NCI-H146 (cell line): ENCODE measurements around the gene RASGRP3.

Experiments
- DNase-seq: peaks from one replicate; lab custom pipeline; 2025; lab: John Stamatoyannopoulos, UW

The RASGRP3 gene

DNA sequence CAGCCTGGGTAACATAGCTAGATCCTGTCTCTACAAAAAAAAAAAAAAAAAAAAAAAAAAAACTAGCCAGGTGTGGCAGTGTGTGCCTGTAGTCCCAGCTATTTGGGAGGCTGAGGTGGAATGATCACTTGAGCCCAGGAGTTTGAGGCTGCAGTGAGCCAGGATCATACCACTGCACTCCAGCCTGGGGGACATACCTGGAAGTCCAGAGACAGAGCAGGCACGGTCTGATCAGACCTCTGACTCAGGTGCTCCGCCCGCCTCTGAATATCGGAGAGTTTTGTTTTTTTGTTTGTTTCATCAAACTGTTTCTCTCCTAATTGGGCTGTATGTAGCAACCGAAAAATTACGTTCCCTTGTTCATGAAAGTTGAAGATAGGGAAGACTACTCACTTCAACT, 49.2 kb downstream of the RASGRP3 start:
- DNase-seq, result no peak

DNA sequence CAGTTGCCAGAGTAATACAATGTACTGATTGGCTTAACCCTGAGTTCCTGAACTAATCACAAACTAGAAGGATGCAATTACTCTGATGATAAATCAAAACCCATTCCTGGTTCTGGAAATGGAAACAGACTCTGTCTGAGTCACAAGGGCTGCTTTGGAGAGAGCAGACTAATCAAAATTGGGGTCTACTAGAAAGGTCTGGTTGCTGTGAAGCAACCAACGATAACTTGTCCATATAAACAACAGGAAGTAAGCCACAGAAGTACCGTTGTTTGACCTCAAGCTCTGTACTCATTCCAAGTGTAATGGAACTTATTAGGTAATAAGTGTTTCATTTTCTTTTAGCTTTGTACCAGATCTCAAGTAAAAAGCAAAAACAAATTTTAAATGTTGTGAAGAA, 49.7 kb downstream of the RASGRP3 start:
- no peak for DNase-seq

DNA sequence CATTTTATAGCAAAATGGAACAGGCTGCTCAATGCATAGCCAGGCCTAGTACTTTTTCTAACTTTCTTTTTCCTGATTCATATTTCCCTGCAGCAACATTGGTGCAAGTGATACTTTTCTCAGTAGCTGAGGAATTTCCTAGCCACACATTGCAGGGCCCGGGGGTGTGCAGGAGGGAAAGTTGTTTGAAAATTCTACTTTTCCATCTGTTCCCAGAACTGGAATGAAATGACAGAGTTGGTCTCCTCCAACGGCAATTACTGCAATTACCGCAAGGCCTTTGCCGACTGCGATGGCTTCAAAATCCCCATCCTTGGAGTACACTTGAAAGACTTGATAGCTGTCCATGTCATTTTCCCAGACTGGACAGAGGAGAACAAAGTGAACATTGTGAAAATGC, 50.5 kb downstream of the RASGRP3 start:
- no peak for DNase-seq

DNA sequence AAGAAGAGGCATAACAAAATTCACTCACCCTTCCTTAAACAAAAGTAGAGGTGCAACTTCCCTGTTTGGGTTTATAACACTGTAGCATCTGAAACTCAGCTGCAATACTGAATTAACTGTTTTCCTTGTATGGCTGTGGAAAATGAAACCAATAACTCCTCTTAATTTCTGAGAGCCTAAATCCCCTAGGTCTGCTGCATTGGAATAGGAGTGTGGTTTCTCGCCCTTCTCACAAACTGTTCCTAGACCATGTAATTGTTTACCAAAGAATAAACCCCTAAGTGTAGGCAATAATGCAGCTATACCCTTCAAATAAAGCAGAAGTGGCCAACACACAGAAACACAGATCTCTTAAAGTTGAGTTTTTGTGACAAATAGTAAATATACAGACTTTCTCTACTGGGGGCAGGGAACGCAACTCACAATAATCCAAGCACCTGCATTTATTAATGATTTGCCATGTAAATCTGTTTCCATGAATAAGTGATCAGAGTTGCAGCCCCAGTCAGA, 52.0 kb downstream of the RASGRP3 start:
- no peak for DNase-seq

GRCh38 chr2:33529771-33530481, 53.5 kb downstream of the RASGRP3 start:
- no peak for DNase-seq

- DNase-seq, result no peak
These were observed 54.5 kb downstream of the RASGRP3 start for GRCh38 chr2:33530690-33531548.

- no peak for DNase-seq
These were observed 55.2 kb downstream of the RASGRP3 start for GRCh38 chr2:33531549-33532059.

GRCh38 chr2:33532146-33532545, 55.7 kb downstream of the RASGRP3 start:
- DNase-seq, result no peak

DNA sequence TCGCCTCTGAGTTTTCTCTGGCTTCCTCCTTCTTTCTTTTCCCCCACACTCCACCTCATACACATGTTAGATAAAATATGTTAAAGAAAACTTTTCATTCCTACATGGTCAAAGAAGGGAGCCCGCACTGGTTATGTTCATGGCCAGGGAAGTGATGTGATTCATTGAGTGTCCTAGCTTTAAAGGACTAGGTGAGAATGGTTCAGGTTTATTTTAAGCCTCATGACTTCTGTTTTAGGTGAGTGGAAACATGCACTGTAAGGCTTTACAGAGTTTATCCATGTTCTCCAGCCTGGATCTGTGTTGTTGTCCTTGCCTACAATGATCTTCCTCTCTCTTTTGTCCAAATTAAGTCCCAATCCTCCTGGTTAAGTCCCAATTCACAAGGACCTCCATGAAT, 56.5 kb downstream of the RASGRP3 start:
- DNase-seq, result no peak

DNA sequence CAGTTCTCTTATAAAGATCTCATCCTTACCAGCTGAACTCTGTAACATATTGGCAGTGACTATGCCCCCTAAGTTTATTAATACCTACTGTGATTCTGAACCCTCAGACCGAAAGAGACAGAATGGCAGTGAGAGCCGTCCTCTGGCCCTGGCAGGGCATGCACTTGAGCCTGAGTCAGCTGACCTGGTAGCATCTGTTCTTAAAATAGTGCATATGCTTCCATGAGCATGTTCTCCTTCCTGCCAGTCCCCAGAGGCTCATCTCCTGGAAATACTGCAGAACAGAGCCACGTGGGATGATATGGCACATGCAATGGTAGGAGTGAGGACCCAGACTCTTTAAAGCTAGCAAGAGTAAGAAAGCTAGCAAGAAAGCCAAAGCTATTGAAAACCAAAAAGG, 59.0 kb downstream of the RASGRP3 start:
- no peak for DNase-seq

DNA sequence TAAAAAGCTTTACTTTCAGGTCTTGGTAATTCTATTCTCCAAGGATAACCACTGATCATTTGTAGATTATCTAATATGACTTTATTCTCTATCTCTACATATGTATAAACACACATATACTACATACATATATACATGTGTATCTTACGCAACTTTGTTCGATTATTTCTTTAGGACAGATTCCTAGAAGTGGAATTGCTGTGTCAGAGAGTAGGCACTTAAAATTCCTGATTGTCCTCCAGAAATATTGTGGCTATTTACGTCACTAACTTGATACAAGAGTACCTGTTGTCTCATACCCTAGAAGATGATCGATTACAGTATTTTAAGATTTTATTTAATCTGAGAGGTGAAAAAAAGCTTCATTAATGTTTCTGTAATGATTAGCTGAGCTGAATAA, 64.8 kb downstream of the RASGRP3 start:
- DNase-seq, result no peak

DNA sequence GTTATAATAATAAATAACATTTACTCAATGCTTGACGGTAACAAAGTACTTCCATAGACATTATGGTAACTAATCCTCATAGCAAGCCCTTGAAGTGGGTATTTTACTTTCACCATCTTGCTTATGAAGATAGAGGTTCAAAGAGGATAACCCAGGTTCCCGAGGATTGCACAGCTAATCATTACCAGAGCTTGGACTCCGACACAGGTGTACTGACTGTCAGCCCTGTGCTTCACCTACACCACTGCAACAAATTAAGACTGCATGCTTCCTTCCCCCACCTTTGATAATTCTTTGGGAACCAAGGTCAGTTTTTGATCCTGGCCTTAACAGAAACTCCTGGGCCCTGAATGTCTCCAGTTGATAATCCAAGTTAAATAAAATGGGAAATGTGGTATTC, 73.8 kb downstream of the RASGRP3 start:
- no peak for DNase-seq

- no peak for DNase-seq
These were observed 76.5 kb downstream of the RASGRP3 start for GRCh38 chr2:33552758-33553461.

DNA sequence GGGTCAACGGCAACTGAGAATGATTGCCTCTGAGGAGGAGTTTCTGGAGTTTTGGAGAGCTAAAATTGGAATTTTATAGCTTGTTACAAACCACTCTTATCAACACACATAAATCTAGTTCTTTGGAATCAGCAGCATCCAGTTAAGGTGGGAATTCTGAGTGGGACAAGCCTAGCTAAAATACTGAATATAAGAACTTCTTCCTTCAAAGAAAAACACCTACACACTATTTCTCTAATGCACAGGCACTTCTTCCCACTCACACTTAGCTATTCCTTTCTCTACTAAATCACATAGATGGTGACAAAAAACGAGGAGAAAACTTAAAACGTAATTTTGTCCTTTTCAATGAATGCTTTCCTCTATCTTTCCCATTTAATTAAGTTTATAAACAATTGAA, 79.2 kb downstream of the RASGRP3 start:
- no peak for DNase-seq

GRCh38 chr2:33559328-33559727, 82.9 kb downstream of the RASGRP3 start:
- DNase-seq, result no peak

GRCh38 chr2:33560017-33560416, 83.6 kb downstream of the RASGRP3 start:
- DNase-seq, result no peak

GRCh38 chr2:33561872-33562271, 85.4 kb downstream of the RASGRP3 start:
- DNase-seq, result no peak

GRCh38 chr2:33570681-33571080, 94.2 kb downstream of the RASGRP3 start:
- DNase-seq, result no peak

- DNase-seq, result no peak
These were observed 97.2 kb downstream of the RASGRP3 start for GRCh38 chr2:33573657-33574056.

GRCh38 chr2:33577084-33577483, 100.6 kb downstream of the RASGRP3 start:
- DNase-seq, result no peak

DNA sequence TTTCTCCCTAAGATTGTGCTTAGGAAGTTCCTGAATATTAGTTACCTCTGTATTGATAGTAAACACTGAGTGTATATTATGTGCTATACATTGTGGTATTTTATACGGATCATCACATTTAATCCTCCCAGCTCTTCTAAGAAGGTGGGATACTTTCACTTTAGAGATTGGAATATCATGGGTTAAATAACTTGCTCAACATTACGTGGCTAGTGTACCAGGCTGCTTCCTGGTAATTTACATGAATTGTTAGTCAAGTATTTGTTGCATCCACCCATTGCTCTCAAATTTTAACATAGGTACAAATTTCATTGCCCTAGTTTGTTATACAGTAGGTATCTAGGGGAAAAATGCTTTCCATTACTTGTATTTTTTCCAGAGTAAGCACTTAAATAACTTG, 101.2 kb downstream of the RASGRP3 start:
- no peak for DNase-seq

DNA sequence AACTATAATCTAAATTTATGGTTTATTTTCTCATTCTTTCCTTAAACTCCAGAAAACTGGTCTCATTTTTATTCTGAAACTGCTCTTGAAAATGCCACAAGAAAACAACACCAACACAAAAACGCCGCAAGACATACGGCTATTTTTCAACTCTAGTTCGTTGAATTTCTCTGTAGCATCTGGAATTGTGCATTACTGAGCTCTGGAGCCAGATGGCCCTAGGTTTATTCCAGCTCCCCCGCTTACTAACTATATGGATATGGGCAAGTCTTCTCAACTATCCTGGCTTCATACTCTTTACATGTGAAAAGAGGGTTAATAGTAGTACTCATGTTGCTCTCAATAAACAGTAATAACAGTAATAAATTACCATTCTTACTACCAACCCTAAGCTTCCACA, 102.8 kb downstream of the RASGRP3 start:
- DNase-seq, result no peak
